ENCODE data around the gene DOP1A.

DOP1A gene, protein sequence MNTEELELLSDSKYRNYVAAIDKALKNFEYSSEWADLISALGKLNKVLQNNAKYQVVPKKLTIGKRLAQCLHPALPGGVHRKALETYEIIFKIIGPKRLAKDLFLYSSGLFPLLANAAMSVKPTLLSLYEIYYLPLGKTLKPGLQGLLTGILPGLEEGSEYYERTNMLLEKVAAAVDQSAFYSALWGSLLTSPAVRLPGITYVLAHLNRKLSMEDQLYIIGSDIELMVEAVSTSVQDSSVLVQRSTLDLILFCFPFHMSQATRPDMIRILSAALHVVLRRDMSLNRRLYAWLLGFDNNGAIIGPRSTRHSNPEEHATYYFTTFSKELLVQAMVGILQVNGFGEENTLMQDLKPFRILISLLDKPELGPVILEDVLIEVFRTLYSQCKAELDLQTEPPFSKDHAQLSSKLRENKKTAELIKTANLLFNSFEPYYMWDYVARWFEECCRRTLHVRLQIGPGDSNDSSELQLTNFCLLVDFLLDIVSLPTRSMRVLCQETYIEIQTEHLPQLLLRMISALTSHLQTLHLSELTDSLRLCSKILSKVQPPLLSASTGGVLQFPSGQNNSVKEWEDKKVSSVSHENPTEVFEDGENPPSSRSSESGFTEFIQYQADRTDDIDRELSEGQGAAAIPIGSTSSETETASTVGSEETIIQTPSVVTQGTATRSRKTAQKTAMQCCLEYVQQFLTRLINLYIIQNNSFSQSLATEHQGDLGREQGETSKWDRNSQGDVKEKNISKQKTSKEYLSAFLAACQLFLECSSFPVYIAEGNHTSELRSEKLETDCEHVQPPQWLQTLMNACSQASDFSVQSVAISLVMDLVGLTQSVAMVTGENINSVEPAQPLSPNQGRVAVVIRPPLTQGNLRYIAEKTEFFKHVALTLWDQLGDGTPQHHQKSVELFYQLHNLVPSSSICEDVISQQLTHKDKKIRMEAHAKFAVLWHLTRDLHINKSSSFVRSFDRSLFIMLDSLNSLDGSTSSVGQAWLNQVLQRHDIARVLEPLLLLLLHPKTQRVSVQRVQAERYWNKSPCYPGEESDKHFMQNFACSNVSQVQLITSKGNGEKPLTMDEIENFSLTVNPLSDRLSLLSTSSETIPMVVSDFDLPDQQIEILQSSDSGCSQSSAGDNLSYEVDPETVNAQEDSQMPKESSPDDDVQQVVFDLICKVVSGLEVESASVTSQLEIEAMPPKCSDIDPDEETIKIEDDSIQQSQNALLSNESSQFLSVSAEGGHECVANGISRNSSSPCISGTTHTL (N-terminal part only)

DNA sequence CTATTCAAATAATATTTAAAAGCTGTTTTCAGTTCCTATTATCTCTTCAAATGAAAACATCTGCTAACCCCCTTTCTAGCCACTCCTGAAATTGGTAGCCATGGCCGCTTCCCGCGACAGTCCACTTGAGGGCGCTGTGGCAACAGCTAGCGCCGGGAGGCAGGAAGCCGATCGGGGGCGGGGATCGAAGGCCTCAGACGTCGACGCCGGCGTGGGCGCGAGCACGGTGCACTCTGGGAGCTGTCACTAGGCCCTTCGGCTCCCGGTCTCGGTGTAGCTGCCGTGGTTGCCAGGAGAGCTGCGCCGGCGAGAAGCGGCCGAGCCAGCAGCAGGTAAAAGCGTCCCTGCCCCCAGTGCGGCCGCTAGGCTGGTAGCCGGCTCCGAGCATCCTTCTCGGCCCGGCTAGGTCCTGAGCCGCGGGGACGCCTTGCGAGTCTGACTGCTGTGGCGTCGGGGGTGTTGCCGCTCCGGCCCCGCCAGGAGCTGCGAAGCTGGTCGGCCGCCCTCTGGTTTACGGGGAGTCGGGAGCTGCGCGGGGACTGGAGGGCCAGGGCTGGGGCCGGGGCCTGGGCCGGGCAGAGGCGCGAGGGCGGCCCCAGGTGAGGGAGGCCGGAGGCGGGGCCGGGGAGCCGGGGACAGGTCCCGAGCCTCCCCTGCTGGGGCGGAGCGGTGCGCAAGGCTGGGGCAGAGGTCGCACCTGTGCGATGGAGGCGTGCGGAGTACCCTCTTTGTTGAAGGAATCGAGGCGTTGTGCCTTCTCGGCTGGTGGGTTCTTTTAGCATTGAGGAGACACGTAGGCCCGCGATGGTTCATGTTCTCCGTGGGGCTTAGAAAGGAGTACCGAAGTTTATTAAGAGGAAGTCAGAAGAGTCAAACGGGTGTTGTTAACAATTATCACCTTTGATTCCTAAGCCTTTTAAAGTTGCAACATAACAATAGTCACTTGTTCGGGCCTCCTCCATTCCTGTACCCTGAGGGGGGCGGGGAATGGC, at the start of gene DOP1A:
Gene DOP1A (plus strand): TSS at position 224 of the 992 bp plus-strand sequence. CDS start 29,307 bp downstream, outside the sequence.
- peak; percentile 94 for FAIRE-seq

DNA sequence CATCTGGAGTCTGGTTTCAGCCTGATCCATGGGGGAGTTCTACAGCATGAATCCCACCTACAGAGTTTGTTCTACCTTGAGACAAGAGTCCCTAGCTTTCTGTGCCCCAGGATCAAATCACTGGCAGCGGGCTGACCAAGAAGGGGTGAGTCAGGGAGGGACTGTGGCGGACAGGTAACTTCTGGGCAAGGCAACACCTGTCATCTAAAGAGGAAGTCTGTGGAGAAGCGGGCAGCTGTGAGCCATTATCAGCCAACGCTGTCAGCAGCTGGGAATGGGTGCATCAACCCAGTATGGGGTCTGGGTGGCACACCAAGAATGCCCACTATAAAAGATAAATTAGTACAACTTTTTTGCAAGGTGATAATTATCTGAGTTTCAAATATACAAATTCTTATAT, 47.7 kb upstream of the DOP1A start:
- FAIRE-seq = no peak

DNA sequence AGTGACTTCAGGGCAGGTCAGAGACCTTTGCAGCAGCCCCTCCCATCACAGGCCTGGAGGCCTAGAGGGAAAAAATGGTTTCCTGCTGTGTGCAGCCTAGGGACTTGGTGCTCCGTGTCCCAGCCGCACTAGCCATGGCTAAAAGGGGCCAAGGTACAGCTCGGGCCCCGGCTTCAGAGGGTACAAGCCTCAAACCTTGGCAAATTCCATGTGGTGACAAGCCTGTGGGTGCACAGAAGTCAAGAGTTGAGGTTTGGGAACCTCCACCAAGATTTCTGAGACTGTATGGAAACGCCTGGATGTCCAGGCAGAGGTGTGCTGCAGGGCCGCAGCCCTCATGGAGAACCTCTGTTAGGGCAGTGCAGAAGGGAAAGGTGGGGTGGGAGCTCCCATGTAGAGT, 35.8 kb upstream of the DOP1A start:
- no peak for FAIRE-seq

DNA sequence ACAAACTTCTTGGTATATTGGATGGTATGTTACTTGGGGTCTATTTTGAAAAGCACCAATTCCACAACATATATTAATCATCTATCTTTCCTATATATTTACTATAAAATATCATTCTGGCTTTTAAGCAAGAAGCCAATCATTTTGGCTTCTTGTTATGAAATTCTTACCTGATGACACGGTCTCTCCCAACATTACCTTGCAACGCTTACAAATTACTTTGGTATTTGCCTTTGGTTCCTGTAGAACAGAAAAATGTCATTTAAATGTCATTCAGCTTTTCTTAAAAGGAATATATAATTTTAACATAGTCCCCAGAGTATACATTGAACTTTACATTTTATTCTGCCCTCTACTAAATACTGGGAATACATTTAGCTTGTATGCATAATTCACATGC, 29.2 kb upstream of the DOP1A start:
- no peak for FAIRE-seq

DNA sequence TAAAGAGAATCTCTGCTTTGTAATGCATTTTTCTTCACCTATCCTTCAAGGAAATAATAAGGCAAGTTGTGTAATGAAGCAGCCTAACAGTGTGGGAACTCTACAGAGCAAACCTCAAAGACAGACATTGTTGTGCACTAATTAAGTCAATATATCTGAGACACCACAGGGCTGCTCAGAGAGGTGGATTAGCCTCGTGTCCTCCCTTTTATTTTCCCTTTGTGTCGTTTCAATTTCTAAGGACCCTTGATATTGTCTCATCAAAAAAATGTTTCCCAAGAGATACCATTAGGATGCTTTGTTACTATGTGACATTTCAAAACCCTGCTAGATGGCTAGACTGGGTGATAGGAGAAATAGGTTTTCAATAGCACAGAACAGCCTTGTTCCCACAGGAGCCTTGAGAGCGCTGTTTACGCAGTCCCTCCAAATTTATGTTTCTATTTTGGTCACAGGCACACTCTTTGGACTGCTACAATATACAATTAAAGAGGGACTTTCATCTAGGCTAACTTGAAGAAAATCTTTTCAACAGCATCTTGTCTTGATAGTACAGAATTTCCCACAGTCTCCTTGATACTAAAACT, 24.9 kb upstream of the DOP1A start:
- no peak for FAIRE-seq

DNA sequence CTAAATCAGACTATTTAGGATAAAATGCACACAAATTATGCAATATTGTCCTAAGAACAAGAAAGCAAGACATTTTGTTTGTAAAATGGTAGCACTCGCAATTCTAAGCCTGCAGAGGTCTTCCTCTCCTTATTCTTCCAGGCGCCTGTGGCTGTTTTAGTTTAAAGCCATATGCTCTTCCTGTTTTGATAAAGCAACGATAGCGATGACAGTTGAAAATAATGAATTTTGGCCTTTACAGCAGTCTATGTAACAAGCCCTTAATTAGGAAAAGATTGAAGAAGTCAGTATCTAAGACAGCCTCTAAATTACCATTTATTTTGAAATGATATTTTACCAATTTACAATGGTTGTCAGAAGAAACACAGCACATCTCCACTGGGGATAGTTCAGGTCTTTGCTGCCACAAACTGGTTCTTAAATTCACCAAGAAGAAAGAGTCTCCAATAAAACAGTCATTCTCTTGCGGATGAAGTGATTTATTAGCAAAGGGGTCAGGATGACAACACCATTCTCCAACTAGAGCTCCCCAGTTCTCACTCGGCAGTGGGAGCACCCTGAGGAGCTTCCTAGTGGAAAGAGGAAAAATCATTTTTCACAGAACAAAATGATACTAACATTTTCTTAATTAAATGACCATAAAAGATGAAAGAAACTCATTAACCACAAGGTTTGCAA, 23.2 kb upstream of the DOP1A start:
- FAIRE-seq = no peak

DNA sequence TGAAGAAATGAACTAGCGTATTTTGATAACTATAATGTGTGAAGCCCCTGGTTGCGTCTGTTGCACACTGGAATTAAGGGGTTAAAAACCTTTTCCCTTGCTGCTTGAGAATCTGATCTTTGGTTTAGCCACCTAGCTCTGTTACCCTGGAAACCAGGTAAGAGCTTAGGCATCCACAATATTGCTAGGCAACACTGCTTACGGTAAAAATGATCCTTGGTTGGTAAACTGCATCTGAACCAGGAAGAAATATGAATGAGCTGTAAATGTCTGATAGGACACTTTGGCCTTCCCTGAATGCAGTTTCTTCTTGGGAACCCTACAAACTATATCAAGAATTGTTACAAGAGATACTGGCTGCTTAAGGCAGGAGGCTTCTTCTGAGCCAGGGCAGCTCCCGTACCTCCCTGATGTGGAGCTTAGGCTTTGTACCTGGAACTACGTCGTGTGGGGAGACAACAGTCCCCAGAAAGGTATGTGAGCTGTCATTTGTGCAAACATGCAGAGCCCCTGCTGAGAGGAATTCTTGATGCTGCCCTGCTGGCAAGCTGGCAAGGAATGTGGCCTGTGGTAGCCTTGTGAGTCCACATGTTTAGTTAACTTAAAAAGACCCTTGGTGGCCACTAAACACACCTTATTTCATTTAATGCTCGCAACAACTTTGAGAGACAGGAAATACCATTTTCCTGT, 20.3 kb upstream of the DOP1A start:
- no peak for FAIRE-seq

DNA sequence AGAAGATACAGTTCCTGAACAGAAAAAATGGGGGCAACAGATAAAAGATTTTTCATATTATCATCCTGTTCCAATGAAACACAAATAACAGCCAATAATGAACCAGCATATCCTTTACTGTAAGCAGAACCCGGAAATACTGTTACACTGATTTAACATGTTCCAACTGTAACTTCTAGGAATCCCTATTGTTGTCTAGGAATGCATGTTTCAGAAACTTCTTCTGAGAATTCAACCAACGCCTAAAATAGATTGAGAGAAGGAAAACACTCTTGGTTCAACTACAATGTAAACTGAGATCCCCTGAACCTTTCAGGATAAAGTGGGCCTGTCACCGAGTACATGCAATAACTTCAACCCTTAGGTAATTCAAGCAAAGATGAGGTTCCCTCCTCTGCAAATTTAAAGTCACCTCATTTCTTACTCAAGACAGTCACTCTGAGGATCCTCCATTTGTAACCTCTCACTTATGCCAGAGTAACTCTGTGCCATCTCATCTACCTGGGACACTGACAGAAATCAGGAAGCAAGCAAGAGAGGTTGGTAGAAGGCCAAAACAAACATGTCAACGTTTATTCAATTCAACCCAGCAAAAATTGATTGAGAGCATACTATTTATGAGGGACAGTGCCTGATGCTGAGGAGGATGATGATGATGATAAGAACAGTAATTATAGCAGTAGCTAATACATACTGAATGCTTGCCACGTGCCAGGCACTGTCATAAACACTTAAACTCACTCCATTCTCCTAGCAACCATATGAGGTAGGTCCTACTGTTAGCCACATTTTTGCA, 15.9 kb upstream of the DOP1A start:
- no peak for FAIRE-seq

DNA sequence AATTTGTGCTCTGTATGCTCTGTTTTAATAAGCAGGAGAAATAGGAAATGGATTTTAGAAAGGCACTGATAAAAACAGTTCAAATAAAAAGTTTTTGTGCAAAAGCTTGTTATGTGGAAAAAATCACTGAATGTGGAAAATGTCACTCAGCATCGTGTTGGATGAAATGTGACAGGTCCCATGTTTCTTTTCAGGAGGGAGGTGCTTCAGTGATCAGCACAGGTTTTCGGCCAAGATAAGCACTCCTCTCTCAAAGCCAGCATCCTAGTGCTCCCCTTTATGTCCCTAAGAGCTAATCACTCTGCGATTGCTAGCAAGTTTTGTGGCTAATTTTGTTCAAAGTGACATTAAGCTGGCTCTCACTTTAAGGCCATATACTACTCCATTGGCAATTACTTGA, 13.8 kb upstream of the DOP1A start:
- FAIRE-seq = no peak

DNA sequence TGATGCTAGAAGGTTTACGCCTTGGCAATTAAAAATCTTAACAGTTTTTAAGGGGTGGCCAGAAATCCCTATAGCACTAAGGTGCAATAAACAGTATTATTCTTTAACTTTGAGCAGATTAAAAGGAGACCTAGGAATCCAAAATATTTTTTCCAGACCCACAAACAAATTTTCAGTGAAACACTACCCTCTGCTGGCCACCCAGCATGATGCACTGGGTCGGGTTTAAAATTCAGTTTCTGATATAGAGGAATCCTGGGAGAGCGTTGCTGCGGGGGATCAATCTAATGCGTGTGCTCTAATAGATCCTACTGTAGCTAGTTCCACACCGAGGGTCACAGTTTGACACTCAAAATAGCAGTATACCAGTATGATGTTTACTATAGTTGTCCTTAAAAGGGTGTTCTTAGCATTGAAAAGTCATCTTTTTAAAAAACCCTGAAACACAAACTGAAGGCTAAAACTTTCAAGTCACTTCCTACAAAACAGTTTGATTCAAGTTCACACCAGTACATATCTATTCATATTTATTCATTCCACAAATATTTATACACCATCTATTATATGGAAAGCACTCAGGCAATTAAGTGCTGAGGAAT, 12.0 kb upstream of the DOP1A start:
- peak; percentile 94 for FAIRE-seq

DNA sequence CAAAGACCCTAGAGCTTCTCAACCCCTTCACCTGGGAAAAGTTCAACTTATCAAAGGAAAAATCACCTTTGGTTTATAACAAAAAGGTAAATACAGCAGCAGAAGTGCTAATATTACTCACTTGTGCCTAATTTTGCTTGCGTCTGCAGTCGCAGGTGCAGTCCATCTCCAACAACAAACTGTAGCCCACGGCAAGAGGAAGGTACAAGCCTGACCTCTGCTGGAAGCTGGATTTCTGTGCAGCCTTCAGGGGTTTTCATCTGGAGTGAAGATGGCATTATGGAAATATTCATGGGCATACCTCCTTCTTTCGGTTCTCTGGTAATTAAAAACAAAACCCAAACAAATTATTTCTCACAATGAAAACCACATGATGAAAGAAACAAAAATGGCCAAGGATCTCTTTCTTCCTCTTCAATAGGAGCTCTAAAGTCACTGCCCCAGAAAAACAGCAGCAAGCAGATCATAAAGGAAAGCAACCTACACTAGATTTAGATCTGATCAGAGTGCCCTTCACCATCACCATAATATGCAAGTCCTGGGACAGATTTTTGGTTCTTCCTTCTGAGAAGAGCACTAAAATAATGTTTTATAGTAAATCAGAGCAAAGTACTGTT, 9.7 kb upstream of the DOP1A start:
- FAIRE-seq = no peak

DNA sequence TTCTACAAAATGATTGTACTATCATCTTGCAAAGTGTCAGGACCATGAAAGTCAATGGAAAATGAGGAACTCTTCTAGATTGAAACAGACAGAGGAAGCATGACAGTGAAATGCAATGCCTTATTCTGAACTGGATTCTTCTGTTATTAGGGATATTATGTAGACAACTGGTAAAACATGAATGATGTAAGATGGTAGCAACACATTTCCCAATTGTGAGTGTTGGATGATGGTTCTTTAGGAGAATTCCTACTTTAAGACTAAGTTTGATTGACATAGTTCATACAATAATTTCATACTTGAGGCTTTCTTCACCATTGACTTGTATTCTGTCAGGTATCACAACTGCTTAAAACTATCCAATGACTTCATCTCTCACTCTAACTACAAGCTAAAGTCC, 6.3 kb upstream of the DOP1A start:
- no peak for FAIRE-seq

DNA sequence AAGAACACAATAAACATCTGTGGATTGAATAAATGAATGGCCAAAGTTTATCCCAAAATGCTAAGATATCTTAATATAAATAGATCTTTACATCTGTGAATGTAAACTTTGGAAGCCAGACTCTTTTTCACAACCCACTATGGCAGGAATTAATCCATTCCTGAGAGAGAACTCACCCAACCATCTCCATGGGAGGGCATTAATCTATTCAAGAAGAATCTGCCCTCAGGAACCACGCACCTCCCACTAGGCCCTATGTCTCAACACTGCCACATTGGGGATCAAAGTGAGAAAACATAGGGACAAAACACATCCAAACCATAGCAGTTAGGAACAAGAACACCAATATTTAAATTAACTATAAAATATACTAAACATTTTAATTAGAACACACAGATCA, 5.2 kb upstream of the DOP1A start:
- FAIRE-seq = no peak

DNA sequence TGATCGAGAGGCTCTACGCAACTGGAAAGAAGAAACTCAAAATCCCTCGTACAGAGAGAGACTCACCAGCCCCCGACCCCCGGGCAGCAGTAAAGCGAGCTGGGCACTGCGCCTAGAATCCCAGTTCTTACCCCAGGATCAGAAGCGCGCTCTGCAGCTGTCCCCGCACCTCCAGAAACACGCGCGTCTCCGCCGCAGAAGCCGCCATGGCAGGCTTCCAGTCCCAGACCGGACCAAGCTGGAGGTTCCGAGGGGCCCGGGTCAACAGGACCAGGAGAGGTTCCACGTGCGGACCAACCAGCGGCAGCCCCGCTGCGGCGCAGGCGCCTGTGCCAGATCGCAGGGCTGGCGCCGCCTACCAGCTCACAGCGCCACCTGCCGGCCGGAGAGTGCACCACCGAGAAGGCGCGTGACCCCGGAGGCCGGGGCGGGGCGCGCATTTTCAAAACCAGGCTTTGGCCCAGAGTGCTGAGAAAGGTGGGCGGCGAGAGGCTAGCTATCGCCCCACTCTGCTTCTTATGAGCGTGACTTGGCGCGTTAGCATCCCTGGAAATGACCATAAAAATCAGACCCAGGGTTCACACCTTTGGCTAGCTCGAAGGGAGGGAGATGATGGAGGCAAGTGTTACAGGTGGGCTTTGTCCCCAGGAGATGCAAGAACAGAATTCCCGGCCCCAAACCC, 1.8 kb upstream of the DOP1A start, which contains the start of gene UBE3D:
Gene UBE3D (minus strand): TSS at position 331 of the 682 bp plus-strand sequence. CDS start 123 bp downstream, at position 208.
- no peak for FAIRE-seq

DNA sequence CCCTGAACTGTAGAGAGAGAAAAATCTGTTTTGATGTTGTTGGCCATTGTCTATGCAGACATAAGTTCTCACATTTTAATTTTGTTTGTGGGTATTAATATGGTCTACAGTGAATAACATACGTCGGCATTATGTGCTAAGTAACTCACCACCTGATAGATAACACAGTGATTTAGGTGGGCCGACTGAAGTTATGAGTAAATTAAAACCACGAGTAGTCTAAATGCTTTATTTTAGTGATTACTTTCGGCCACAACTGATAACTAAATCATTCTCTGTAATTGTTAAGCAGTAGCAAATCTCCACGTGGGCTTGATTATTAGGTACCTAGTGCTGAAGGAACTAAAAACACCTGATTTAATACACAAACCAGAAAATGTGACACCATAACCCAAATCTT, 1.1 kb downstream of the DOP1A start:
- FAIRE-seq = no peak

DNA sequence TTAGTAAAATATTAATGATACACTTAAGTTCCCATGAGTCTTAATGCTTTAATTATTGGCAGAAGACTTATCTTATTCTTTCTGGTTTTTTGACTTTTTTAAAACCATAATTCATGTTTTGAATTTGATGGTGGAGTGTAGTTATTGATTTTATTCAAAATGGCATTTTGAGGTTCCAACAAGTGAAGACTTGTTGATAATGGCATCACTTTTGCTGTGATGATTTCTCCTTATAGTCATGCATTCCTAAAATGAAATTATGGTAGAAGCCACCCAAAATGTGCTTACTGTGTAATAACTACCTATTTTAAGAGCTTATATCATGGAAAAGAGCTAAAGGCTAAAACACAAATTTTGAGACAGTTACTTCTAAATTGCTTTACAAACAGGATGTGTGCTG, 2.2 kb downstream of the DOP1A start:
- no peak for FAIRE-seq

DNA sequence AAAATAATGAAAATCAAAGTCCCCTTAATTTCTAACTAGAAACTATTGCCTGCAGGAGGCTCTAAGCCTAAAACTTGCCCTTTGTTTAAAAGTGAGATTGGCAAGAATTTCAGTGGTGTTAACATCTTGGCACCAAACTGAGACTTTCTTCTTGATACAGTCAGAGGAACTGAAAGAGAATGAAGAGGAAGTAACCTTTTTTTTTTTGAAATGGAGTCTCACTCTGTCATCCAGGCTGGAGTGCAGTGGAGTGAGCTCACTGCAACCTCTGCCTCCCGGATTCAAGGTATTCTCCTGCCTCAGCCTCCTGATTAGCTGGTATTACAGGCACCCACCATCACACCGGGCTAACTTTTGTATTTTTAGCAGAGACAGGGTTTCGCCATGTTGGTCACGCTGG, 3.6 kb downstream of the DOP1A start:
- FAIRE-seq = no peak

DNA sequence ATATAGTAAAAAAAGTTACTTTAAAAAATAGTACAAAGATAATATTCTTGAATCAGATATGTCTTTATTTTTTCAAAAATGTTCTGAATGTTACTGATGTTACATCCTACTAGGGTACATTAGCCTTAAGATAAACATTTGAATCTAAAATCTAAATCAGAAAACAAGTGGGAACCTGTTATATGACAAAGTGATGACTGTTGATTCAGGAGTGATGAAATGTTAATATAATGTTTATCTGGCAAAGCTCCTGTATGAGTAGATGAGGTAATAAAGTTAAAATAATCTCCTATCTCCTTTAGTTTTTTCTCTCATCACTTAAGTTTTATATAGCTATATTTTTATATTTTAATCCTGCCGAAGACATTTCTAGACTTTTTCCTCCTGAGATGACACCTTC, 4.2 kb downstream of the DOP1A start:
- peak; percentile 35 for FAIRE-seq

Measured in A204.1 (cell line).